ENCODE data around the gene NAXE. TPM values are rescaled to one million over a fixed set of nuclear protein-coding genes. Genes with fewer than 3 reads are reported as not detected.
"Not testable (repeated sequence)": the region's sequence is repeated elsewhere in the genome, so short reads cannot be mapped to it uniquely, and the experiment has no call there.

The NAXE gene
- total and polyA plus RNA-seq, 8 donors = 49.2 to 81.6 (median 55.6) TPM

DNA sequence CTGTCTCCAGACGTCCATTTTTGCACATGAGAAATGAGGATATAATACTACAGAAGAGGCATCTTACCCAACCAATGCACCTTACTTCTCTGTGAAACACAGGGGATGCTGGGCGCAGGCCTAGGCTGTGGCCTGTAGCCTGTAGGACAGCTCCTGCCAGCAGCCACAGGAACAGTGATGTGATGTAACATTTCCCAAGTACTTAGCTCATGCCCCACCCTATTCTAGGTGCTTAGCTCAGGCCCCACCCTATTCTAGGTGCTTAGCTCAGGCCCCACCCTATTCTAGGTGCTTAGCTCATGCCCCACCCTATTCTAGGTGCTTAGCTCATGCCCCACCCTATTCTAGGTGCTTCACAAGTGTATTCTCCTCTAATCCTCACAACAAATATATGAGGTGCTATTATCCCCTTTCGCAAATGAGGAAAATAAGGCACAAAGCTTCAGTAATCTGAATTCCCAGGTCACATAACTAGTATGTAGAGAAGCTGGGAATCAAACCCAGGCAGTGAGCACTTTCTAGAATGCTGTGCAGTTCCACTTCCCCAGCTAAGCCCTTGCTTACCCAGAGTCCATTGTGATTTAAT lies 4.6 kb upstream of the NAXE start:
- no peaks in the 10 kb centered on the region for H3K9me3 ChIP-seq
- no peak overlapping the region for H3K27ac ChIP-seq
- ATAC-seq (peak; percentile 36), DNase-seq (no peak)
- H3K4me1 ChIP-seq = peaks cover 0 to 16% of the 10 kb centered on the region in 2 donors
- no peaks in the 10 kb centered on the region for H3K27me3 ChIP-seq
- TF ChIP-seq, protein P1, sequence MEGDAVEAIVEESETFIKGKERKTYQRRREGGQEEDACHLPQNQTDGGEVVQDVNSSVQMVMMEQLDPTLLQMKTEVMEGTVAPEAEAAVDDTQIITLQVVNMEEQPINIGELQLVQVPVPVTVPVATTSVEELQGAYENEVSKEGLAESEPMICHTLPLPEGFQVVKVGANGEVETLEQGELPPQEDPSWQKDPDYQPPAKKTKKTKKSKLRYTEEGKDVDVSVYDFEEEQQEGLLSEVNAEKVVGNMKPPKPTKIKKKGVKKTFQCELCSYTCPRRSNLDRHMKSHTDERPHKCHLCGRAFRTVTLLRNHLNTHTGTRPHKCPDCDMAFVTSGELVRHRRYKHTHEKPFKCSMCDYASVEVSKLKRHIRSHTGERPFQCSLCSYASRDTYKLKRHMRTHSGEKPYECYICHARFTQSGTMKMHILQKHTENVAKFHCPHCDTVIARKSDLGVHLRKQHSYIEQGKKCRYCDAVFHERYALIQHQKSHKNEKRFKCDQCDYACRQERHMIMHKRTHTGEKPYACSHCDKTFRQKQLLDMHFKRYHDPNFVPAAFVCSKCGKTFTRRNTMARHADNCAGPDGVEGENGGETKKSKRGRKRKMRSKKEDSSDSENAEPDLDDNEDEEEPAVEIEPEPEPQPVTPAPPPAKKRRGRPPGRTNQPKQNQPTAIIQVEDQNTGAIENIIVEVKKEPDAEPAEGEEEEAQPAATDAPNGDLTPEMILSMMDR (IDR thresholded peaks at IDR 0.05) = no peak
- intact Hi-C loops (cut with DNase I) = no loop called here
- no peaks in the 10 kb centered on the region for H3K36me3 ChIP-seq
- H3K4me3 ChIP-seq = no peak overlapping the region

DNA sequence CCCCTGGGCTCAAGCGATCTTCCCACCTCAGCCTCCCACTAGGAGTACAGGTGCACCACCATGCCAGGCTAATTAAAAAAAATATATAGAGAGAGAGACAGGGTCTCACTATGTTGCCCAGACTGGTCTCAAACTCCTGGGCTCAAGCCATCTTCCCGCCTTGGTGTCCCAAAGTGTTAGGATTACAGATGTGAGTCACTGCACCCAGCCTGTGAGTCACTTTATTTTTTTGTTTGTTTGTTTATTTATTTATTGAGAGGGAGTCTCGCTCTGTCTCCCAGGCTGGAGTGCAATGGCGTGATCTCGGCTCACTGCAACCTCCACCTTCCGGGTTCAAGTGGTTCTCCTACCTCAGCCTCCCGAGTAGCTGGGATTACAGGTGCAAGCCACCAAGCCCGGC lies 3.6 kb upstream of the NAXE start:
- H3K36me3 ChIP-seq; H3K27me3 ChIP-seq; H3K27ac ChIP-seq; H3K4me3 ChIP-seq; H3K9me3 ChIP-seq; intact Hi-C loops (cut with DNase I); ATAC-seq; DNase-seq: not testable (repeated sequence)
- peaks cover 5 to 25% of the 10 kb centered on the region in 2 donors for H3K4me1 ChIP-seq

DNA sequence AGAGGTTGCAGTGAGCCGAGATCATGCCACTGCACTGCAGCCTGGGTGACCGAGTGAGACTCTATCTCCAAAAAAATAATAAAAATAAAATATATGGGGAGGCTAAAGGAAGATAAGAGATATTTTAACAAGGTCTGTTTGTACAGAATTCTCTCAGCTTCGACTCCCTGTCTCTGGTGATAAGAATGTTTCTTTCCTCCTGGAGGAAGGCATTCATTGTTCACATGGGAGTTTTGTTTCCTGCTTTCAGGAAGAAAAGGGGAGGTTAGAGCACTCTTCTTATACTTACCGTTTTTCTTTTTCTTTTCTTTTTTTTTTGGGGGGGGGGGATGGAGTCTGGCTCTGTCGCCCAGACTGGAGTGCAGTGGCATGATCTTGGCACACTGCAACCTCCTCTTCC lies 2.0 kb upstream of the NAXE start:
- peaks cover 0 to 13% of the 10 kb centered on the region in 2 donors for H3K36me3 ChIP-seq
- H3K4me3 ChIP-seq = no peak overlapping the region
- H3K27me3 ChIP-seq = no peaks in the 10 kb centered on the region
- DNase-seq (no peak), ATAC-seq (no peak)
- intact Hi-C loops (cut with DNase I) = no loop called here
- H3K4me1 ChIP-seq = peaks cover 5 to 19% of the 10 kb centered on the region in 2 donors
- TF ChIP-seq, protein P1 (IDR thresholded peaks at IDR 0.05) = no peak
- no peaks in the 10 kb centered on the region for H3K9me3 ChIP-seq
- no peak overlapping the region for H3K27ac ChIP-seq

DNA sequence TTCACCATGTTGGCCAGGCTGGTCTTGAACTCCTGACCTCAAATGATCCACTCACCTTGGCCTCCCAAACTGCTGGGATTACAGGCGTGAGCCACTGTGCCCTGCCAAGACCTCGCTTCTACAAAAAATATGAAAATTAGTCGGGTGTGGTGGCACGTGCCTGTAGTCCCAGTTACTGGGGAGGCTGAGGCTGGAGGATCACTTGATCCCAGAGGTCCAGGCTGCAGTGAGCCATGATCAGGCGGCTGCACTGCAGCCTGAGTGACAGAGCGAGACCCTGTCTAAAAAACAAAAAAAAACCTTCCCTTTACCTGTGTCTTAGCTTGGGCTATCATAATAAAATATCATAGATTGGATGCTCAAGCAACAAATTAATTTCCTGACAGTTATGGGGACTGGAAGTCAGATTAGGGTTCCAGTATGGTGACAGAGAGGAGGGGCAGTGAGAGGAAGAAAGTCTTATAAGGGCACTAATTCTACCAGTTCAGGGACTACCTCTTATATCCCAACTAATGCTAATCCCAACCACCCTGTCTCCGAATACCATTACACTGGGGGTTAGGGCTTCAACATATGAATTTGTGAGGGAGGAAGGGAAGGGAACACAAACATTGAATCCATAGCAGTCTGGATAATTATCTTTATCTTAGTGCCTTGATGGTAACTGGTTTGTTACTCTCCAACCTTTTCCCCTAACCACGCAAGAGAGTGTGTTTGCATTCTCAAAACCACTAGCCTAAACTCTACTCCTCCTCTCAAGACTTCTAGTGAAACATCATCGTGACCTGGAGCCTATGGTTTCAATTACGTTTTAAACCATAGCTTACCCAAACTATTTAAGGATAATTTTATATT lies 1.0 kb upstream of the NAXE start:
- Histone ChIP-seq H3K4me3 (peak overlapping the region in 1 of 2 donors; percentile 81), H3K27ac (peak overlapping the region; percentile 78 to 82), H3K36me3 (peaks cover 0 to 23% of the 10 kb centered on the region in 2 donors), H3K27me3 (no peaks in the 10 kb centered on the region), H3K9me3 (no peaks in the 10 kb centered on the region), H3K4me1 (peaks cover 5 to 19% of the 10 kb centered on the region in 2 donors)
- intact Hi-C loops (cut with DNase I) = no loop called here
- DNase-seq = no peak
- TF ChIP-seq, protein P1 (IDR thresholded peaks at IDR 0.05) = no peak
- ATAC-seq = no peak

DNA sequence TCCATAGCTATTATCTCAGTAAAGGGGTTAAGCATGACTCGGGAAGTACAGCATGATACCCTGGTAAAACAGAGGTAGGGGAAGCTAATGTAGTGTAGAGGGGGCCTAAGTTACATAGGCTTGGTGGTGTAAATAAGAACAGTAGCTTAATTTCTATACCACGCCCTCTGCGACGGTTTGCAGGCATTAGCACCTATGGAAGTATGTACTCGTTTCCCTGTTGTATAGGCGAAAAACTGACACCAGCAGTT lies 470 bp upstream of the NAXE start:
- H3K9me3 ChIP-seq = no peaks in the 10 kb centered on the region
- H3K27ac ChIP-seq = peak overlapping the region; percentile 78 to 82
- ATAC-seq (no peak), DNase-seq (no peak)
- H3K4me1 ChIP-seq = peaks cover 5 to 19% of the 10 kb centered on the region in 2 donors
- H3K4me3 ChIP-seq = peak overlapping the region; percentile 81 to 89
- peaks cover 0 to 29% of the 10 kb centered on the region in 2 donors for H3K36me3 ChIP-seq
- intact Hi-C loops (cut with DNase I) = no loop called here
- TF ChIP-seq, protein P1 (IDR thresholded peaks at IDR 0.05) = no peak
- no peaks in the 10 kb centered on the region for H3K27me3 ChIP-seq

Measured in left lung (tissue), 10 donors.